ENCODE measurements around the gene BDH2.

- no peak for TF ChIP-seq POLR2AphosphoS5 (IDR thresholded peaks at IDR 0.05)
- no peak for TF ChIP-seq CTCF (IDR thresholded peaks at IDR 0.05)
- TF ChIP-seq POLR2A (IDR thresholded peaks at IDR 0.05): no peak
- TF ChIP-seq EP300 (IDR thresholded peaks at IDR 0.05; ENCODE audit: low read depth): no peak
Observed at GRCh38 chr4:103104886-103105285, 5.3 kb upstream of the BDH2 start.

Data from transverse colon (tissue), 4 donors.